Amniotic epithelial cell (primary cell): ENCODE measurements around the gene MCM7.
A peak's percentile ranks its signal among the peaks of the same experiment; 100 is the strongest.

Source experiments
- DNase-seq: peaks from one replicate; pipeline ENCODE4 v3.0.0-alpha.2; 2010; ENCODE audit warnings: low read depth

MCM7 gene

DNA sequence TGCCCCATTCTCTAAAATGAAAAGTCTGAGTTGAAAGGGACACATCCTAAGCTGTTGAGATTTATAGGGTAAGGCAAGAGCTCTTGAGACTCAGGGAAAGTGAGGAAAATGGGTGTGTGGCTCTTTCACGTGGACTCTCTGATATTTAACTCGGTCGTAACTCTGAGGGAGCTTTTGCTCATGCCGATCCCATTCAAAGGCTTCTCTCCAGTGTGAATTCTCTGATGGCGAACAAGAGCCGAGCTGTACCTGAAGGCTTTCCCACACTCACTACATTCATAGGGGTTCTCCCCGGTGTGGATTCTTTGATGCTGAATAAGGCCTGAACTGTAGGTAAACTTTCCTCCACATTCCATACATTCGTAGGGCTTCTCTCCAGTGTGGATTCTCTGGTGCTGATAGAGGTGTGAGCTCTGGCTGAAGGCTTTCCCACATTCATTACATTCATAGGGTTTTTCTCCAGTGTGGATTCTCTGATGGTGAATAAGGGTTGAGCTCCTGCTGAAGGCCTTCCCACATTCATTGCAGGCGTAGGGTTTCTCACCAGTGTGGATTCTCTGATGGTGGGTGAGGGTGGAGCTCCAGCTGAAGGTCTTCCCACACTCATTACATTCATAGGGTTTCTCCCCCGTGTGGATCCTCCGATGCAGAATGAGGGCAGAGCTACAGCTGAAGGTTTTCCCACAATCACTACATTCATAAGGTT, 30.0 kb downstream of the MCM7 start:
- no peak for DNase-seq

DNA sequence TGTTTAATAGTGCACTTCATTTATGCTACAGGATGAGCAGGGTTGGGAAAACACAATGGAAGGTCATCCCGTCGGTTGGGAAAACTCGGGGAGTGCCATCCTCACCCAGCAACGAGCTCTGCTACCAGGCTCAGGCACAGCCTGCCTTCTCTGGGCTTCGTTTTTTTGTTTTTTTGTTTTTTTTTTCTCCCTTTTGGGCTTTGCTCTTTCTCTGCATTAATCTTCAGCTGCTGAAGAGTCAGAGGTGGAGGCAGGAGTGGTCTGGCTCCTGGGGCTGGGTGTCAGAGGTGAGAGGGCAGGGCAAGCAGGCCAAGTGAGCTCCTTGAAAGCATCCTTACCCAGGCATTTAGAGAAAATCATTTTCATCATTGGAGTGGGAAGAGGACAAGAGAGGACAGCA, 31.2 kb downstream of the MCM7 start:
- DNase-seq, result no peak

DNA sequence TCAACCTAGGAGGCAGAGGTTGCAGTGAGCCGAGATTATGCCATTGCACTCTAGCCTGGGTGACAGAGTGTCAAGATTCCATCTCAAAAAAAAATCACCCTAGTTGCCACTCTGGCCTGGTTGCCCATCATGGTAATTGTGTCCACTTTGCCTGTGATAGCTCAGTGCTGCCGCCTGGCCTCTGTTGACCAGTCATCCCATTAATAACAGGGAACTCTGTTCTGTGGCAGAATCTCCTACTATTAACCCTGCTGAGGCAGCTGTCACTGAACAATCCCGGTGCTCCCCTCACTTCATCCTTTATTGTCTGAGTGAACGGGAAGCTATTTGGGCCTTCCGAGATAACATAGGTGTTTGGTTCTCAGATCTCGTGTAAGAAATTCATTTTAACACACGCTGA, 34.2 kb downstream of the MCM7 start:
- no peak for DNase-seq

DNA sequence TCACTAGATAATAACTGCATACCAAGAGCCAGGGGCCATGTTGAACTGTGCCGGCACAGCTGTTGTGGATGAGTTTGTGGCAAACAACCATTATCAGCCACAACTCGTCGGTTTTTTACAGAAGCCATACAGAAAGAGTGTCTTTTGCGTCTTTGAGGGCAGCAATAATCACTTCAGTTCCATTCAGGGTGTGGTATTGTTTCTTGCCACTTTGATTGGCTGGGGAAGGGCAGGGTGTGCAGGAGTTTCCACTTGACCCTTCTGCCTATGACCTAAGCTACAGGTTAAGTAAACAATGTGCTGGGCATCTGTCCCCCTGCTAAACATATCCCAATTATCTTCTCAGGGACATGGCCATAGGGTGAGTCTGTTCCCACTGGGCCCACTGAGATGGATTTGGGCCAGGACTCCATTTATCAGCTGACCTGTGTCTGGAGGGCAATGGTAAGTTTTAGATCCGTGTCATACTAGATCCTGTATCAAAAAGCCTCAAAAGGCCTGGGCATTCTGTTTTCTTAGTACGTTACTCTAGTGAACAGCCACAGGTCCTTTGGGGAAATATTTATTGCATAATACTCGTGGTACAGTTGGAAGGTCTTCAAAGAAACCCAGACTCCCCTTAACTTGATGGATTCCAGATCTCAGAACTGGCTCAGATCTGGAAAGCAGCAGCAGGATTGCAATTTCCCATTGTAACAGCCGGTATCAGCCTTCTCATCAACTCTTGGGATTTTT, 35.6 kb downstream of the MCM7 start:
- DNase-seq, result peak; percentile 100

DNA sequence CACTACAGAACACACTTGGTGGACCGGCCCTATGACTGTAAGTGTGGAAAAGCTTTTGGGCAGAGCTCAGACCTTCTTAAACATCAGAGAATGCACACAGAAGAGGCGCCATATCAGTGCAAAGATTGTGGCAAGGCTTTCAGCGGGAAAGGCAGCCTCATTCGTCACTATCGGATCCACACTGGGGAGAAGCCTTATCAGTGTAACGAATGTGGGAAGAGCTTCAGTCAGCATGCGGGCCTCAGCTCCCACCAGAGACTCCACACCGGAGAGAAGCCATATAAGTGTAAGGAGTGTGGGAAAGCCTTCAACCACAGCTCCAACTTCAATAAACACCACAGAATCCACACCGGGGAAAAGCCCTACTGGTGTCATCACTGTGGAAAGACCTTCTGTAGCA, 37.0 kb downstream of the MCM7 start:
- DNase-seq, result no peak

DNA sequence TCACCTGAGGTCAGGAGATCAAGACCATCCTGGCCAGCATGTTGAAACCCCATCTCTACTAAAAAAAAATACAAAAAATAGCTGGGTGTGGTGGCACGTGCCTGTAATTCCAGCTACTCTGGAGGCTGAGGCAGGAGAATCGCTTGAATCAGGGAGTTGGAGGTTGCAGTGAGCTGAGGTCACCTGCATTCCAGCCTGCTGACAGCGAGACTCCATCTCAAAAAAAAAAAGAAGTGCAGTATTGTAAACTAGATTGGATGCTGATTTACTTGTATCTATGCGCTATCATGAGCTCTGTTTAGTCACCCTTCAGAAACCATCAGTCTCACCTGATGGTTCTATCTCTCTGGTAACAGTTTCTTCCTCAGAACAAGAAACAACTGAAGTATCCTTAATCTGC, 37.8 kb downstream of the MCM7 start:
- DNase-seq, result no peak

DNA sequence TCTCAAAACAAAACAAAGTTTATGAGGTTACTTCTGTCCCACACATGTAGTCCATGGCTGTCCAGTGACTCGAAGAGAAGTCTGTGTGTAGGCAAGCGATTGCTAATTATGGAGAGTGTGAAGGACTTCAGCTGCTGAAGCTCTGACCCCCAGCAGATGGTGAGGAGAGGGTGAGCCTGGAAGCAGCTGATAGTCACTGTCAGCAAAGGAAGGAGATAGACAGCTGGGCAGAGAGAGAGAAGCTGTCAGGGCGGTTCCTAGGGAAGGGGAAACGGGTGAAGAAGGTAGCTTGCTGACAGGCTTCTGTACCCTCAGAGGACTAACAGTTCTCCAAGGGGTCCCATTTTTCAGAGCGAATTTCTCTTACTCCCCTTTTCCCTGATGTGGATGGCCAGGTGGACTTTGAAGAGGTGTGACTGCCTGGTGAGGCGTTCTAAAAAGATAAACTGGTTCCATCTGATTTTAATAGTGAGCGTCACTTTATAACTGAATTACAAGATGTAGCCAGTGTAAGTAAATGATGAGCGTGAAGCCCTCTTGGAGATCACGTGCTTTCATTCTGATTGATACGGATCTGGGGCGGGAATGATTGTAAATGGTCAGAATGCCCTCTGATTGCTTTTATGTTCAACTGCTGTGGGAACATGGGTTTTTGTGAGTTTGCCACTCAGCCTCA, 39.5 kb downstream of the MCM7 start:
- DNase-seq, result no peak

DNA sequence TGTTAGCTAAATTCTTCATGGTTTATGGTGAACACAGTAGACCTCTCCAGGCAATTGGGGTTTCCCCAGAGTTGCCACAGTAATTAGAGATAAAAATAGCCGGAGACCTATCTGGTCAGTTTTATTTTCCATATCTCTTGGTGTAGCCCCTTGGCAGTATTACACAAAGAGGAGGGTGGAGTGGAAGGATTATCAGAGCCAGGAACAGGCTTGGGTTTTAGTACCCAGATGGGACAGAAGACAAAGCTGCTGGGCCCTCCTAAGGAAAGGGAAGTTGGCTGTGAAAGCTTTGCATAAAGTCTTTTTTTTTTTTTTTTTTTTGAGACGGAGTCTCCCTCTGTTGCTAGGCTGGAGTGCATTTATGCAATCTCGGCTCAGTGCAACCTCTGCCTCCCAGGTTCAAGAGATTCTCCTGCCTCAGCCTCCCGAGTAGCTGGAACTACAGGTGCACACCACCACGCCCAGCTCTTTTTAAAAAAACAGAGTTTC, 41.9 kb downstream of the MCM7 start:
- no peak for DNase-seq

DNA sequence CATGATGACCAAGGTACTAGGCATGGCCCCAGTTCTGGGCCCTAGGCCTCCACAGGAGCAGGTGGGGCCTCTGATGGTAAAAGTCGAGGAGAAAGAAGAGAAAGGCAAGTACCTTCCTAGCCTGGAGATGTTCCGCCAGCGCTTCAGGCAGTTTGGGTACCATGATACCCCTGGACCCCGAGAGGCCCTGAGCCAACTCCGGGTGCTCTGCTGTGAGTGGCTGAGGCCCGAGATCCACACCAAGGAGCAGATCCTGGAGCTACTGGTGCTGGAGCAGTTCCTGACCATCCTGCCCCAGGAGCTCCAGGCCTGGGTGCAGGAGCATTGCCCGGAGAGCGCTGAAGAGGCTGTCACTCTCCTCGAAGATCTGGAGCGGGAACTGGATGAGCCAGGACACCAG, 44.2 kb downstream of the MCM7 start:
- DNase-seq, result no peak

DNA sequence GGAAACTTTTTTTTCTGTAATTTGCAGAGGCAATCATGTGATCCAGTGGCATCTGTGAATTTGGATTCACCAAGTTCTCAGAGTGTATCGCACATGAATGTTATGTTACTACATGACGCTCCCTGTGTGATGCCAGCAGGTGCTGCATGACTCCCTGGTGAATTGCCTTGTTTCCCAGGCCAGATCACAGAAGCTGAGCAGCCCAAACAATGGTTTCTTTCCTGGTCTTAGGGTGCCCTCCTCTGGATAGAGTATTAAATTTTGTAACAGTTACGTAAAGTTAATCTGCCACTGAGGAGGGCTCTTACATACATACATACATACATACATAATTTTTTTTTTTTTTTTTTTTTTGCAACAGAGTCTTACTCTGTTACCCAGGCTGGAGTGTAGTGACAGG, 48.0 kb downstream of the MCM7 start:
- peak; percentile 81 for DNase-seq

DNA sequence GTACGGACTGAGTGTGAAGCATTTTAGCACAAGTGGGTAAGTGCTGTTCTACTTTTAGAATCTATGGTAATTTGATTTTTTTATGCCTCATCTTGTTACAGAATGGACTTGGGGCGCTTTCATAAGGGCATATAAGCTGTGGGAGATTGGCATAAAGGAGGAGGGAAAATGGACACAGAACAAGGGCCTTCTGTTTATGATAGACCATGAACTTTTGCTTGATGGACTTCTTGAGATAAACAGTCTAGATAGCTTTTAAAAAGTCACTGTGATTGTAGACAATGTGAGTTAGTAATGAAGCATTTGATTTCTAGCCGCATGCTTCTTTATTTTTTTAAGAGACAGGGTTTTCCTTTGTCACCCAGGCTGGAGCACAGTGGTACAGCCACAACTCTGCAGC, 49.6 kb downstream of the MCM7 start:
- no peak for DNase-seq

DNA sequence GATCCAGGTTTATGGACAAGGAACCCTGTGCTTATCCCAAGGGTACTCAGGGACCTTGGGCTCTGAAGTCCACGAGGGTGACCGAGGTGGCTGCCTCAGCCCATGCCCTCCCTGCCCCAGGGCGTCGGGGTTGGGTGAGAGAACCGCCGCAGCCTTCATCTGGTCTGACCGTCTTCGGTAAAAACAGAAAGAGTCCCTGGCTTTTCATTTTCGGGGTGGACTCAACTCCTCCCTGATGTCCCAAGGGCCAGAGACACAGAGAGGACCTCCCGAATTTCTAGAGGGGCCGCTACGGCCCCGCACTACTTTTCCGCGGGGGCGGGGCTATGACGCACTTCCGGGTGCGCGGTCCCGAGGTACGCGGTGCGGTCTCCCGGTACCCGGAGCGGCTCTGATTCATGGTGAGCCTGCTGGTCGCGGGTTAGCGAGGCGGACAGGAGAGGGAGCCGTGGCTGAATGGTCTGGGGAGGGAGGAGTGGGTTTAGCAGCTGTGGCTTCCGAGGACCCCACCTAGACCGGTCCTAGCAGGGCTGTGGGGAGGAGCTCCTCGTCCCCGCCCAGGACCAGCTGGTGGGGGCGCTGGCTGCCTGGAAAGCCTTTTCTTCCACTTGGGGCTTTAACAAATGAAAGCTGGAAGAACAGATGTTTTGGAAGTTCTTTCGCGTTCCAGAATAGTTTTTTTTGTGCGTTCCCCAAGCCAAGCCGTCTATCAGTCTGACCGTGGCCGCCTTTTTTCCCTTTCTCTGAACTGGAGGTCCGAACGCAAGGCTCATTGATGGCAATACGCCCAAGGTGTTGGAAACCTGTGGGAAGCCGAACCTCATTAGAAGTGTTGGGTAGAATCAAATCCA, 51.5 kb downstream of the MCM7 start, which contains the start of gene ZSCAN21:
Gene ZSCAN21 (plus strand): TSS at position 334 of the 851 bp plus-strand sequence. CDS start 7,233 bp downstream, outside the sequence.
- DNase-seq, result peak; percentile 82

DNA sequence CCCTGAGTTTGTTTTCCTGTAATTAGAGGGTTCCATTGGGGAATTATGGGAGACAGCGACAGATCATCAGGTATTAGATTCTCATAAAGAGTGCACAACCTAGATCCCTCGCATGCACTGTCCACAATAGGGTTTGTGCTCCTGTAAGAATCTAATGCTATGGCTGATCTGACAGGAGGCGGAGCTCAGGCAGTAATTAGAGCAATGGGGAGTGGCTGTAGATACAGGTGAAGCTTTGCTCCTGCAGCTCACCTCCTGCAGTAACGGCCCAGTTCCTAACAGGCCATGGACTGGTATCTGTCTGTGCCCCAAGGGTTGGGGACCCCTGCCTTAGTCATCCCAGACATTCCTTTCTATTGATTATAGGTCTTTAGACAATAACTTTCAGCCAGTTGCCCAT, 52.5 kb downstream of the MCM7 start:
- no peak for DNase-seq

DNA sequence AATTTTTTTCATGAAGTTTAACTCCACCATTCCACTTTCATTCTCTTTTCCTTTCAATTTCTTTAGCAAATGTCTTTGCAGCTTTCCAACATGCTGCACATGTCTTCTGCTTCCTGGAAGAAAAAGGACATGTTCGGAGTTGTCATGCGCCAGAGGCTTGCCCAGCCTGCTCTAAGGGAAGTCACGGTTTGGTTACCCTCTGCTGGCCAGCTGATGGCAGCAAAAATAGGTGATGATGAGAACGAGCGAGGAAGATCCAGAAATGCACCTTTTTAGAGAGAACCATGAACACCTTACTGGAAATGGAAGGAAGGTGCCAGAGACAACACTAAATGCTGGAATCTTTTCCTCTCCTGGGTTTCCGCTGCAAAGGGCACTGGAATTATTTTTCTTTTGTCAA, 56.5 kb downstream of the MCM7 start:
- no peak for DNase-seq
